HG03439 (cell line): ENCODE data around the gene CTIF.

ENCODE experiments used
- ATAC-seq: cut with Tn5 transposase; IDR thresholded peaks from one replicate; pipeline ENCODE4 v1.9.1; 2021; ENCODE audit warnings: mild to moderate bottlenecking, moderate library complexity; ENCODE audit not compliant: unreplicated experiment

CTIF gene

GRCh38 chr18:48902023-48902855 is 363.4 kb downstream of the CTIF start:
- ATAC-seq, result no peak

GRCh38 chr18:48902856-48903601 is 364.2 kb downstream of the CTIF start:
- no peak for ATAC-seq

GRCh38 chr18:48904091-48904490 is 365.3 kb downstream of the CTIF start:
- no peak for ATAC-seq

GRCh38 chr18:48904847-48905394 is 366.1 kb downstream of the CTIF start:
- ATAC-seq, result no peak

- no peak for ATAC-seq
Observed at GRCh38 chr18:48905513-48905912, 366.7 kb downstream of the CTIF start.

- ATAC-seq, result no peak
Observed at GRCh38 chr18:48908916-48909315, 370.1 kb downstream of the CTIF start.

- ATAC-seq, result no peak
Observed at GRCh38 chr18:48909721-48910120, 370.9 kb downstream of the CTIF start.

- no peak for ATAC-seq
Observed at GRCh38 chr18:48910972-48911545, 372.2 kb downstream of the CTIF start.
